GM13976 (cell line): ENCODE results near the gene PDZD11.

Experiments
- DNase-seq: peaks from one replicate; pipeline ENCODE4 v3.0.0; 2012; ENCODE audit warnings: low spot score
- CTCF ChIP-seq: IDR thresholded peaks from 2 replicates; pipeline ENCODE4 v1.5.1; 2012; ENCODE audit warnings: borderline replicate concordance, mild to moderate bottlenecking; ENCODE audit not compliant: insufficient read depth; ENCODE audit errors: extremely low read depth, missing control alignments, control extremely low read depth
- in situ Hi-C: fragments of 300-500 bp; cut with MboI; formaldehyde crosslinking; loops from one replicate; pipeline ENCODE4 v1.12.0; 2022; ENCODE audit warnings: low sequenced_read_pairs, mixed read lengths, inconsistent platforms; ENCODE audit not compliant: unreplicated experiment

PDZD11 gene

GRCh38 chrX:70322784-70323183 is 33.1 kb upstream of the PDZD11 start:
- TF ChIP-seq CTCF = no peak
- no peak for DNase-seq
- in situ Hi-C loops = no loop called here

- no peak for DNase-seq
- TF ChIP-seq CTCF = no peak
- in situ Hi-C loops = no loop called here
Observed at GRCh38 chrX:70313503-70313902, 23.8 kb upstream of the PDZD11 start.

- no peak for DNase-seq
- in situ Hi-C loops = no loop called here
- TF ChIP-seq CTCF = no peak
Observed at GRCh38 chrX:70301716-70302115, 12.0 kb upstream of the PDZD11 start.

GRCh38 chrX:70293621-70294020 is 3.9 kb upstream of the PDZD11 start:
- no peak for TF ChIP-seq CTCF
- DNase-seq = no peak
- in situ Hi-C loops = no loop called here

GRCh38 chrX:70292788-70293187 is 3.1 kb upstream of the PDZD11 start:
- no peak for TF ChIP-seq CTCF
- no peak for DNase-seq
- in situ Hi-C loops = no loop called here

GRCh38 chrX:70289168-70289792 is 447 bp downstream of the PDZD11 start:
- DNase-seq = no peak
- in situ Hi-C loops = no loop called here
- TF ChIP-seq CTCF = no peak

GRCh38 chrX:70281951-70282350 is 7.8 kb downstream of the PDZD11 start, which contains the start of gene RAB41:
Gene RAB41 (plus strand): TSS chrX:70282172. CDS start chrX:70282218, 46 bp downstream.
- TF ChIP-seq CTCF = no peak
- in situ Hi-C loops = no loop called here
- no peak for DNase-seq
